OCI-LY3 (cell line): ENCODE measurements around the gene ATP2B1.

ENCODE experiments used
- H2AFZ ChIP-seq: fragments of 200-600, 300-600 bp; shearing (Covaris generic); 2 replicates; pipeline ENCODE4 v1.6.0; 2014; ENCODE audit warnings: antibody characterized with exemption, low read depth, low read length
- H3K27ac ChIP-seq: fragments of 200-600, 300-600 bp; sonication (generic); 2 replicates; pipeline ENCODE4 v1.5.1; 2014; ENCODE audit warnings: mild to moderate bottlenecking, low read length, moderate library complexity, mixed read lengths
- H3K27me3 ChIP-seq: fragments of 200-600, 300-600 bp; sonication (generic); 2 replicates; pipeline ENCODE4 v1.6.1; 2014; ENCODE audit warnings: low read depth, low read length, mixed read lengths
- H3K36me3 ChIP-seq: fragments of 200-600, 300-600 bp; sonication (generic); replicated peaks from 2 replicates; pipeline ENCODE3; 2014; ENCODE audit warnings: low read depth, low read length, mixed read lengths
- H3K4me1 ChIP-seq: fragments of 300-600, 200-600 bp; sonication (generic); 2 replicates; pipeline ENCODE4 v1.6.1; 2014; ENCODE audit warnings: low read length, mixed read lengths
- H3K4me2 ChIP-seq: fragments of 200-600, 300-600 bp; sonication (generic); 2 replicates; pipeline ENCODE4 v1.6.1; 2014; ENCODE audit warnings: low read length, mixed read lengths
- H3K4me3 ChIP-seq: fragments of 300-600, 200-600 bp; sonication (generic); 2 replicates; pipeline ENCODE4 v1.5.1; 2014; ENCODE audit warnings: antibody characterized with exemption, mild to moderate bottlenecking, low read length, moderate library complexity
- H3K79me2 ChIP-seq: fragments of 300-600, 200-600 bp; shearing (Covaris generic); 2 replicates; pipeline ENCODE4 v1.6.1; 2014; ENCODE audit warnings: mild to moderate bottlenecking, low read length, mixed read lengths
- H3K9ac ChIP-seq: fragments of 300-600, 200-600 bp; shearing (Covaris generic); 2 replicates; pipeline ENCODE4 v1.6.0; 2014; ENCODE audit warnings: mild to moderate bottlenecking, low read length, moderate library complexity
- H3K9me3 ChIP-seq: fragments of 200-600, 300-600 bp; shearing (Covaris generic); 2 replicates; pipeline ENCODE4 v1.6.1; 2014; ENCODE audit warnings: low read length, mixed read lengths; ENCODE audit not compliant: insufficient read depth
- H4K20me1 ChIP-seq: fragments of 200-600, 300-600 bp; sonication (generic); 2 replicates; pipeline ENCODE4 v1.6.1; 2016; ENCODE audit warnings: low read length, mixed read lengths; ENCODE audit not compliant: insufficient read depth
- EZH2phosphoT487 ChIP-seq: fragments of 200-600 bp; shearing (Covaris generic); IDR thresholded peaks from 2 replicates; pipeline ENCODE4 v1.6.1; 2018; ENCODE audit warnings: antibody characterized with exemption, mixed run types, low read depth
- TF ChIP-seq, protein P1 (sequence below): fragments of 200-600, 300-600 bp; sonication (generic); IDR thresholded peaks from 2 replicates; pipeline ENCODE4 v1.5.1; 2014; ENCODE audit warnings: antibody characterized with exemption, low read length, low read depth

Gene ATP2B1

DNA sequence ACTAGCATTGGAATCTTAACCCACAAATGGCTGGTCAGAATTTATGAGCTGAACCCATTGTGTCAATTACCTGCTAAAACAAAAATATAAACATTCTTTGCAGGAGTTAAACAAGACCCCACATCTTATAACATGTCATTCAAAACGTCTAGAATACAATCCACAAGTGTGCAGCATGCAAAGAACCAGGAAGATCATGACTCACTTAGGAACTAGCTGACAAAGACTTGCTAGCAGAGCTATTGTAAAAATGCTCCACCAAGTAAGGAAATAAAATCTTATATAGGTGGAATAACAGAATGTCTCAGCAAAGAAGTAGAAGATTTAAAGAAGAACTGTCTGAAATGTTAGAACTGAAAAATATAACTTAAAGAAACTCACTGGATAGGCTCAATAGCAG, 156.3 kb downstream of the ATP2B1 start:
- no peaks in the 10 kb centered on the region for H3K27me3 ChIP-seq
- no peaks in the 10 kb centered on the region for H3K36me3 ChIP-seq
- H3K9ac ChIP-seq, result no peak overlapping the region
- H3K9me3 ChIP-seq, result no peaks in the 10 kb centered on the region
- no peak overlapping the region for H3K4me2 ChIP-seq
- no peaks in the 10 kb centered on the region for H4K20me1 ChIP-seq
- H3K4me1 ChIP-seq, result no peaks in the 10 kb centered on the region
- TF ChIP-seq EZH2phosphoT487, result no peak
- TF ChIP-seq, protein P1, sequence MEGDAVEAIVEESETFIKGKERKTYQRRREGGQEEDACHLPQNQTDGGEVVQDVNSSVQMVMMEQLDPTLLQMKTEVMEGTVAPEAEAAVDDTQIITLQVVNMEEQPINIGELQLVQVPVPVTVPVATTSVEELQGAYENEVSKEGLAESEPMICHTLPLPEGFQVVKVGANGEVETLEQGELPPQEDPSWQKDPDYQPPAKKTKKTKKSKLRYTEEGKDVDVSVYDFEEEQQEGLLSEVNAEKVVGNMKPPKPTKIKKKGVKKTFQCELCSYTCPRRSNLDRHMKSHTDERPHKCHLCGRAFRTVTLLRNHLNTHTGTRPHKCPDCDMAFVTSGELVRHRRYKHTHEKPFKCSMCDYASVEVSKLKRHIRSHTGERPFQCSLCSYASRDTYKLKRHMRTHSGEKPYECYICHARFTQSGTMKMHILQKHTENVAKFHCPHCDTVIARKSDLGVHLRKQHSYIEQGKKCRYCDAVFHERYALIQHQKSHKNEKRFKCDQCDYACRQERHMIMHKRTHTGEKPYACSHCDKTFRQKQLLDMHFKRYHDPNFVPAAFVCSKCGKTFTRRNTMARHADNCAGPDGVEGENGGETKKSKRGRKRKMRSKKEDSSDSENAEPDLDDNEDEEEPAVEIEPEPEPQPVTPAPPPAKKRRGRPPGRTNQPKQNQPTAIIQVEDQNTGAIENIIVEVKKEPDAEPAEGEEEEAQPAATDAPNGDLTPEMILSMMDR, result no peak
- H3K79me2 ChIP-seq, result no peaks in the 10 kb centered on the region
- H2AFZ ChIP-seq, result no peak overlapping the region
- H3K27ac ChIP-seq, result no peak overlapping the region
- no peak overlapping the region for H3K4me3 ChIP-seq

DNA sequence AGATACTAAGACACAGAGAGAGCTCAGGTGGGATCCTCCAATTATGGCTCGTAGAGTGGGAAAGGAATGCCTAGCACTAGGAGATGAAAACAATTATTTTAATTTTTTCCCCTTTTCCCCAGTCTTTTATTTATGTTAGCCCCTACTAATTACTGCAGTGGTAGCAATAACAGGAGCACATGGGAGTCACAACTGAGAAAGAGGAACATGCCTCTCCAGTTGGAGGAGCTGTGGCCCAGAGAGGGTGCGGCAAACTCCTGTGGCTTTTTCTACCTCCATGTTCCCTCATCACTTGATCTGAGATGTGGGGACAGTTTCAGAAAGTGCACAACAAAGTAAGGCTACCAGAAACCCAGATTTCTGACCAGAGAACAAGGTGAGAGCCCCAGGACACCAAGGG, 156.9 kb downstream of the ATP2B1 start:
- TF ChIP-seq, protein P1, result peak; percentile 13; the same call in 1 of the 2 replicates
- TF ChIP-seq EZH2phosphoT487, result no peak
- Histone ChIP-seq H3K4me1 (no peaks in the 10 kb centered on the region), H3K36me3 (no peaks in the 10 kb centered on the region), H3K79me2 (no peaks in the 10 kb centered on the region), H3K27ac (no peak overlapping the region), H3K9ac (no peak overlapping the region), H3K4me3 (no peak overlapping the region), H4K20me1 (no peaks in the 10 kb centered on the region), H3K4me2 (no peak overlapping the region), H3K27me3 (no peaks in the 10 kb centered on the region), H2AFZ (no peak overlapping the region), H3K9me3 (no peaks in the 10 kb centered on the region)

DNA sequence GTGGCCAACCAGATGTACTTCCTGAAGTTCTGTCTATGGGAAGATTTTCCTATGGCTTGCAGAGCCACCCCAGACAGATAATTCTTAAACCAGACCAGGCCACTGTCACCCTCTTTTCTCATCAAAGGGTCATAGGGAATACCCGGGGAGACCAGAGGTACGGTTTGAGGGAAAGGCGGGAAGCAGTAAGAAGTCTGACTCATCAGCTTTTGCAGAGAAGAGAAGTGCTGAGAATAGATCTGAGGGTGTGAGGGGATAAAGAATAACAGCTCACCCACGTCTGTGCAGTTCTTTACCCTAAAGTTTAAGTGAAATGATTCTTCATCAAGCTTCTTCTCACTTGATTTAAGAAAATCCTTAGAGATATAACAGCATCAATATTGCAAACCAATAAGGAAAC, 161.5 kb downstream of the ATP2B1 start:
- H3K4me1 ChIP-seq, result 0 out of 2 replicates have a peak, but pooled peaks cover 3% of the 10 kb centered on the region
- no peak for TF ChIP-seq EZH2phosphoT487
- TF ChIP-seq, protein P1, result no peak
- H3K9me3 ChIP-seq, result no peaks in the 10 kb centered on the region
- no peaks in the 10 kb centered on the region for H3K27me3 ChIP-seq
- no peaks in the 10 kb centered on the region for H3K36me3 ChIP-seq
- H3K4me2 ChIP-seq, result no peak overlapping the region
- H3K27ac ChIP-seq, result no peak overlapping the region
- no peaks in the 10 kb centered on the region for H4K20me1 ChIP-seq
- no peak overlapping the region for H2AFZ ChIP-seq
- H3K79me2 ChIP-seq, result no peaks in the 10 kb centered on the region
- no peak overlapping the region for H3K9ac ChIP-seq
- H3K4me3 ChIP-seq, result no peak overlapping the region

DNA sequence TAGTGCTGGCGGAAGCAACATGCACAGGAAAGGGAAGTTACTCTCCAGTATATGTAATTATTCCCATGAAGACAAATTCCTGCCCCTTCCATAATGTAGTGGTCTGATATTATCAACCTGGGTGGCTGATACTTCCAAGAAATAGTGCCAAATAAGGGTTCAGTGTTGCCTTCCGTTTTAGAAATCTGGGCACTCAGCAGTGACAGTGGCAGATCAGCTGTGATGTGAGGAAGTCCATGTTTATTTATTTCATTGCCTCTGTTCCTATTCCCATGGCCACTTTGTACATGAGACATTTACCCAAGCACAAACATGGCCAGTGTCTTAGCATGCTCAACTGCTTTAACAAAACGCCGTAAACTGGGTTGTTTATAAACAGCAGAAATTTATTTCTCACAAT, 162.5 kb downstream of the ATP2B1 start:
- no peak overlapping the region for H3K4me2 ChIP-seq
- H3K4me1 ChIP-seq, result 0 out of 2 replicates have a peak, but pooled peaks cover 3% of the 10 kb centered on the region
- H3K9me3 ChIP-seq, result no peaks in the 10 kb centered on the region
- no peak for TF ChIP-seq EZH2phosphoT487
- TF ChIP-seq, protein P1, result no peak
- no peak overlapping the region for H2AFZ ChIP-seq
- no peak overlapping the region for H3K9ac ChIP-seq
- no peaks in the 10 kb centered on the region for H4K20me1 ChIP-seq
- no peak overlapping the region for H3K27ac ChIP-seq
- H3K4me3 ChIP-seq, result no peak overlapping the region
- H3K79me2 ChIP-seq, result no peaks in the 10 kb centered on the region
- H3K36me3 ChIP-seq, result no peaks in the 10 kb centered on the region
- no peaks in the 10 kb centered on the region for H3K27me3 ChIP-seq
